ENCODE results near the gene VMAC. TPM values are rescaled to one million over a fixed set of nuclear protein-coding genes. Genes with fewer than 3 reads are reported as not detected.
A peak's percentile ranks its signal among the peaks of the same experiment; 100 is the strongest.

Gene VMAC
- total and polyA plus RNA-seq, 2 of the 13 experiments (the other 11 are each of a cell fraction or from before 2014, with no cell fraction given): 2.4 TPM

- TF ChIP-seq IRF2 (CRISPR knock-in tag; IDR thresholded peaks at IDR 0.05): no peak
- TF ChIP-seq ZNF652 (CRISPR knock-in tag; IDR thresholded peaks at IDR 0.05; ENCODE audit: borderline replicate concordance, low read depth): no peak
- no peak for TF ChIP-seq ZNF549 (CRISPR knock-in tag; IDR thresholded peaks at IDR 0.05)
- no peak for TF ChIP-seq ZNF770 (CRISPR knock-in tag; IDR thresholded peaks at IDR 0.05)
- TF ChIP-seq NCOA5 (CRISPR knock-in tag; IDR thresholded peaks at IDR 0.05): no peak
- no peak for TF ChIP-seq JDP2 (CRISPR knock-in tag; IDR thresholded peaks at IDR 0.05; ENCODE audit: borderline replicate concordance)
- TF ChIP-seq ZNF850 (CRISPR knock-in tag; conservative IDR thresholded peaks at IDR 0.05): no peak
- no peak for TF ChIP-seq SMARCE1 (IDR thresholded peaks at IDR 0.05; ENCODE audit: borderline replicate concordance)
- no peak for TF ChIP-seq CHD2 (IDR thresholded peaks at IDR 0.05; ENCODE audit: low read depth, low read length)
- no peak for TF ChIP-seq SMC3 (IDR thresholded peaks at IDR 0.05; ENCODE audit: low read length)
- TF ChIP-seq ZNF547 (CRISPR knock-in tag; IDR thresholded peaks at IDR 0.05): no peak
- no peak for TF ChIP-seq ZEB1 (IDR thresholded peaks at IDR 0.05; ENCODE audit: insufficient replicate concordance, low read depth)
- TF ChIP-seq ZNF563 (CRISPR knock-in tag; IDR thresholded peaks at IDR 0.05): no peak; the same call in 1 of the 2 replicates
- no peak for TF ChIP-seq ZSCAN29 (CRISPR knock-in tag; conservative IDR thresholded peaks at IDR 0.05)
- TF ChIP-seq ZNF24 (IDR thresholded peaks at IDR 0.05): no peak
- TF ChIP-seq, protein P1, sequence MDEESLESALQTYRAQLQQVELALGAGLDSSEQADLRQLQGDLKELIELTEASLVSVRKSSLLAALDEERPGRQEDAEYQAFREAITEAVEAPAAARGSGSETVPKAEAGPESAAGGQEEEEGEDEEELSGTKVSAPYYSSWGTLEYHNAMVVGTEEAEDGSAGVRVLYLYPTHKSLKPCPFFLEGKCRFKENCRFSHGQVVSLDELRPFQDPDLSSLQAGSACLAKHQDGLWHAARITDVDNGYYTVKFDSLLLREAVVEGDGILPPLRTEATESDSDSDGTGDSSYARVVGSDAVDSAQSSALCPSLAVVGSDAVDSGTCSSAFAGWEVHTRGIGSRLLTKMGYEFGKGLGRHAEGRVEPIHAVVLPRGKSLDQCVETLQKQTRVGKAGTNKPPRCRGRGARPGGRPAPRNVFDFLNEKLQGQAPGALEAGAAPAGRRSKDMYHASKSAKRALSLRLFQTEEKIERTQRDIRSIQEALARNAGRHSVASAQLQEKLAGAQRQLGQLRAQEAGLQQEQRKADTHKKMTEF (CRISPR knock-in tag; IDR thresholded peaks at IDR 0.05): no peak
- TF ChIP-seq ZNF34 (CRISPR knock-in tag; IDR thresholded peaks at IDR 0.05; ENCODE audit: borderline replicate concordance): no peak
- peak; percentile 82 for TF ChIP-seq MXD4 (CRISPR knock-in tag; IDR thresholded peaks at IDR 0.05)
- peak; percentile 75; the same call in 1 of the 2 replicates for TF ChIP-seq ZNF691 (CRISPR knock-in tag; IDR thresholded peaks at IDR 0.05; ENCODE audit: borderline replicate concordance, low read depth)
- no peak for TF ChIP-seq ZNF331 (CRISPR knock-in tag; IDR thresholded peaks at IDR 0.05)
- peak; percentile 73; the same call in 1 of the 2 replicates for TF ChIP-seq HDAC1 (CRISPR knock-in tag; IDR thresholded peaks at IDR 0.05)
- no peak for TF ChIP-seq REL (CRISPR knock-in tag; conservative IDR thresholded peaks at IDR 0.05)
- TF ChIP-seq, protein P2, sequence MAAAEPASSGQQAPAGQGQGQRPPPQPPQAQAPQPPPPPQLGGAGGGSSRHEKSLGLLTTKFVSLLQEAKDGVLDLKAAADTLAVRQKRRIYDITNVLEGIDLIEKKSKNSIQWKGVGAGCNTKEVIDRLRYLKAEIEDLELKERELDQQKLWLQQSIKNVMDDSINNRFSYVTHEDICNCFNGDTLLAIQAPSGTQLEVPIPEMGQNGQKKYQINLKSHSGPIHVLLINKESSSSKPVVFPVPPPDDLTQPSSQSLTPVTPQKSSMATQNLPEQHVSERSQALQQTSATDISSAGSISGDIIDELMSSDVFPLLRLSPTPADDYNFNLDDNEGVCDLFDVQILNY (CRISPR knock-in tag; conservative IDR thresholded peaks at IDR 0.05): no peak
These were observed at the start of gene VMAC (continued) for GRCh38 chr19:5904352-5905113.
